Measurements from ENCODE around the gene IL1R1.

Gene IL1R1

DNA sequence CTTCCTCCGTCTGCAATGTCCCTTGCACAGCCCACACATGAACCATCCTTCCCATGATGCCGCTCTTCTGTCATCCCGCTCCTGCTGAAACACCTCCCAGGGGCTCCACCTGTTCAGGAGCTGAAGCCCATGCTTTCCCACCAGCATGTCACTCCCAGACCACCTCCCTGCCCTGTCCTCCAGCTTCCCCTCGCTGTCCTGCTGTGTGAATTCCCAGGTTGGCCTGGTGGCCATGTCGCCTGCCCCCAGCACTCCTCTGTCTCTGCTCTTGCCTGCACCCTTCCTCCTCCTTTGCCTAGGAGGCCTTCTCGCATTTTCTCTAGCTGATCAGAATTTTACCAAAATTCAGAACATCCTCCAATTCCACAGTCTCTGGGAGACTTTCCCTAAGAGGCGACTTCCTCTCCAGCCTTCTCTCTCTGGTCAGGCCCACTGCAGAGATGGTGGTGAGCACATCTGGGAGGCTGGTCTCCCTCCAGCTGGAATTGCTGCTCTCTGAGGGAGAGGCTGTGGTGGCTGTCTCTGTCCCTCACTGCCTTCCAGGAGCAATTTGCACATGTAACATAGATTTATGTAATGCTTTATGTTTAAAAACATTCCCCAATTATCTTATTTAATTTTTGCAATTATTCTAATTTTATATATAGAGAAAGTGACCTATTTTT is 35.4 kb downstream of the IL1R1 start:
- DNase-seq = no peak

DNA sequence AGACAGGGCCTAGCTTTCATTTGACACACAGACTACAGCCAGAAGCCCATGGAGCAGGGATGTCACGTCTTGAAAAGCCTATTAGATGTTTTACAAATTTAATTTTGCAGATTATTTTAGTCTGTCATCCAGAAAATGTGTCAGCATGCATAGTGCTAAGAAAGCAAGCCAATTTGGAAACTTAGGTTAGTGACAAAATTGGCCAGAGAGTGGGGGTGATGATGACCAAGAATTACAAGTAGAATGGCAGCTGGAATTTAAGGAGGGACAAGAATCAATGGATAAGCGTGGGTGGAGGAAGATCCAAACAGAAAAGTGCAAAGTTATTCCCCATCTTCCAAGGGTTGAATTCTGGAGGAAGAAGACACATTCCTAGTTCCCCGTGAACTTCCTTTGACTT is 36.5 kb downstream of the IL1R1 start:
- DNase-seq = no peak

DNA sequence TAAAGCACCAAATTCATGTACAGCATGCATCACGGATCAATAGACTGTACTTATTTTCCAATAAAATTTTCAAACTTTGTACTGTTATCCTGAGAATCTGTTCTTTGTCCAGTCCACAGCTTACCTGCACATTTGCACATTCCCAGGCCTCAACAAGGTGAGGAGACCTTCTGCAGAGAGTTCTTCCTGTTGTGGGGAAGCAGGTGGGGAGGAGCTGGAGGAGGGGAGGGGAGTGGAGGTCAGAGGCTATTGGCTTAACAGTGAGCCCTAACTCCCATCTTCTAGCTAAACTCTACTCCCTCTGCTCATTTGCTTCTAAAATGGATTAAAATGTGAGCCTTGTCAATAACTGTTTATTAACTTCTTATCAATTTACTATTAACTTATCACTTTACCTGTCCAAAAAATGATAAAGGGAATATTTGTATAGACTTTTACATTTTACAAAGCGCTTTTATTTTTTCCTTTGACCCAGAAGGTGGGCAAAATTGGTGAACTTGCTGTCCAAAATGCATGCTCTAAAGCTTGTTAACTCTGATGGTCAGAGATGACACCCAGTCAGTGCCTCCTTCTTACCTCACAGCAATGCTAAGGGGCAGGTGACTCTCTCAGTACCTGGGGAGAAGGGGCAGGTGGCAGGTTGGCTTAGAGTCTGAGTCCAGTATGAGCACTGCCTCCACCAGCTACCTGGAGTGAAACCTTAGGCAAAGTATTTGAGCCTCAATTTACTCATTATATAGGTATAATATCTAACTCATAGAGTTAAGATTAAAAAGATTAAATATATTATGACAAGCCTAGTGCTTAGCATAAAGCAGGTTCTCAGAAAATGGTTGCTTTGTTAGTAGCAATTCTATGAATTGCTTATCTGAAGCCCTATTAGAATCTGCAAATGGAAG is 37.5 kb downstream of the IL1R1 start:
- DNase-seq = no peak

DNA sequence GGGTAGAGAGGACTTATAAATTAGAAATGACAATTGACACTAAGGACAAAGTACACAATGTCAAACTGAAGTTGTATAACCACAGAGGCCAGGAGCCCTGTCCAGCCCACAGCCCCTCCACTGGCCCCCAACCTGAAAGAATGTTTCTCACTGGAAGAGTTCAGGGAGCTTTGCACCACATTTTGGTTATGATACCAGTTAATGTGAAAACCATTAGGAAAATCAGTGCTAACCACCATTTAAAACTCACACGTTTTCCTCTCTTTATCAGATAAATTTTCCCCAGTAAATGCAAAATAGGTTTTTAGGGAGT is 38.1 kb downstream of the IL1R1 start:
- DNase-seq = no peak

DNA sequence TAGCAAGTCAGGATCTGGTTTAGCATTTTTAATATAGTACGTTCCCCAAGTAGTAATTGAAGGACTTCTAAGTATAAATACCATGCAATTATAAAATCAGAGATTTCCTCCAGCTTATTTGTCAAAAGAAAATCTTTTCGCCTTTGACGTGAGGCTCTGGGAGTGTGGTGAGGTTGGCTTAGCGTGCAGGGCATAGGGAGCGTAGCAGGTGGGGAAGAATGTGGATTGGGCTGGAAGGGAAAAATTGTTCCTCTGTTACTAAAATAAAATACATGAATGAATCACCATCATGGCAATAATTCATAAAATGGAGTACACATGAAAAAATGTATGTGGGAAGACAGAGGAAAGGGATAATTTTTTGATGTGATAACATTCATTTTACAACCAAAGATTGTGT is 38.8 kb downstream of the IL1R1 start:
- no peak for DNase-seq

DNA sequence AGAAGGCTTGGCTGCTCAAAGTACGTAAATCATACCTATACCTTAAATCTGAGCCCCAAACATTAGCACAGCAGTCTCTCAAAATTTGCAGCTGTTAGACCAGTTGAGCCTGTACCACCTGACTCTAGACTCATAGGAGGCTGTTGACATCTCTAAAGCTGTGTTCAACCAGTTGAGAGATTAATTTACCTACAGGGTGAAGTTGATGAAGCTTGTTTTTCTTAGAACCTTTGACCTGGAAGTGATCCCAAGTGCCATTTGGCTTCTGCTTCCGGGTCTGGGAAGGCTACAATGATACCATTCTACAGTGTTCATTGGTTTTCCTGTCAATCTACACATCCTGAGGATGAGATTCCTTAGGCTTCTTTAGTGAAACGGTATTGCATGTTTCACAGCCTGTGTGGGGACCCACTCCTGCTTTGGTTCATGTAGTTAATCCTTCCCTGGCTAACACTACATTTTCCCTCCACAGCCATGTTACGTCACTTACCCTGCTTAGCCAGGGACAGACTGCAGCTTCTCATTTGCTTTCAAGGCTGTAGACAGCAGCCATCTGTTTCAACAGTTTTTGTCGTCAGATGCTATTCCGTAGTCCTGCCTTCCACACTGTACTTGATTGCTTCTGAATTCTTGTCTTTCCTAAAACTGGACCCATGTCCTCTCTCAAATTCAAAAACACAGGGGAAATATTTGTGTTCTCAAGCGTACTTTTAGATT is 39.5 kb downstream of the IL1R1 start:
- no peak for DNase-seq

DNA sequence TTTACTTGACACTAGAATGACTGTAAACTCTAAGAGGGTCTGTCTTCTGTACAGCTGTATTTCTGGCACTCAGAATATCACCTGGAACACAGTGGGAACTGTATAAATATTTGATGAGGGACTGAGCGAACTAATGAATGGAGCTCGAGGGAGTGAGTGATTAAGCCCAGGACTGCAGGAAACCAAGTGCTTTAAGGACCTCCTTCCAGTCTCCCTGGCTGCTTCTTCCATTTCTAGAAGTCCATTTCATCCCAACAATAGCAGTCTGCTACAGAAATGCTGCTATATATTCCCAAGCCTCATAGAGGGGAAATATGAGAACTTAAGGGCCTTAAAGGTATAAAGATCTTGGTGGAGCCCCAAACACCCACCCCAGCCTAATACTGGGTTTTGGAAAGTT is 41.5 kb downstream of the IL1R1 start:
- DNase-seq = no peak

DNA sequence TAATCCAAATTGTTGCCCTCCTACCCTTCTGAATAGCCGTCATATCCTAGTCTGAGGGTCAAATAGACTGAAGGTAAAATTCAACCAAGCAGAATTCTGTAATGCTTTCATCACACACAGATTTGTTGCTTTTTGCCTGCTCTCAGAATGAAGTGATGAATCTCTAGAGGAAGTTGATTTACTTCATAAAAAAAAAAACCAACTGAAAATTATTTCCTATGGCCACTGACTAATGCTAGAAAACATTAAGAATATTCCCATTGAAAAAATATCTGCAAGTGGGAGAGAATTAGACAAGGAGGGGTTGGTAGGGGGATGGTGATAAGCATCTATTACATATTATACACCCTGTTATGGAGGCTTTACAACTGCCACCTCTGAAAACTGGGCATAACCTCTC is 42.0 kb downstream of the IL1R1 start:
- DNase-seq = no peak

DNA sequence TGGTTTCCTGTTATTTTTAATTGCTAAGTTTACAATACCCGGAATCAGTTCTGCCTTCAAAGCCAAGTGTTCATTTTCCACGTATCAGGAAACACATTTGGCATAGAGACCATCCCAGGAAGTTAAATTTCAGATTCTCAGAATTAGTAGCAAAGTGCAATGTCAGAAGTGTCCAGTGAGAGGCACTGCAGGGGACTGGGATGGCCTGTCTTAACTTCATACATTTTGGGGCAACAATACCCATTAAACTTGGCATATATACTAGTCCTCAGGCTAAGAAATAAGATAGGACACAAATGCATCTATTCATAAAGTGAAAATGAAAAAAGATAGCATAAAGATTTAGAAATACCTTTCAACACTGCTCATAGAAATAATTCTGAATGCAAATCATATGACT is 42.8 kb downstream of the IL1R1 start:
- DNase-seq = no peak

DNA sequence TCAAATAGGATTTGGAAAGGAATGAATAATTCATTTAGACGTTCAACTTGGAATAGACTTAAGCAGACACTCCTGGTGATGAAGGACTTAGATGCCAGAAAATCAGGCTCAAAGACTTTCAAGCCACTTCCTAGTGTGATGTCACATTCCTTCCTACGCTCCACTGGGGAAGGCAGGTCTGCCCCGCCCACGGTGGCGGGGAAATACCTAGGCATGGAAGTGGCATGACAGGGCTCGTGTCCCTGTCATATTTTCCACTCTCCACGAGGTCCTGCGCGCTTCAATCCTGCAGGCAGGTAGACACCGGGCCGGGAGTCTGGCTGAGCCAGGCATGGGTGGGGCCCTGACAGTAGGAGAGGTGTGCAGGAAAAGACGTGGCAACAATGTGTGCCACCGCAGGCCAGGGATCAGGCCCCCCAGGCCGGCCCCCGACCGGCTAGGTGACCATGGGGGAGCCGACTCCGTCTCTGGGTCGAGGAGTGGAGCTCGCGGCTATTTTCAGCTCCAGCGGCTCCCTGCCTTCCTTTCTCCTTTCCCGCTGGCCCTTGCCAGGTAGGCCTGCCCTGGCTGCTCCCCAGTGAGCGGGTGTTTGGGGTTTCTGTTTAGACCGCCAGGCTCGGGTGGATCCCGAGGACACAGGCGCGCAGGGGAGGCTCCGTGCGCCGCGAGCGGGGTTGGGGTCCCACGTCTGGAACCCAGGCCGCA is 44.4 kb downstream of the IL1R1 start, which contains the start of gene IL1RL2:
Gene IL1RL2 (plus strand): TSS at position 233 of the 705 bp plus-strand sequence. CDS start 845 bp downstream, outside the sequence.
- DNase-seq = no peak

DNA sequence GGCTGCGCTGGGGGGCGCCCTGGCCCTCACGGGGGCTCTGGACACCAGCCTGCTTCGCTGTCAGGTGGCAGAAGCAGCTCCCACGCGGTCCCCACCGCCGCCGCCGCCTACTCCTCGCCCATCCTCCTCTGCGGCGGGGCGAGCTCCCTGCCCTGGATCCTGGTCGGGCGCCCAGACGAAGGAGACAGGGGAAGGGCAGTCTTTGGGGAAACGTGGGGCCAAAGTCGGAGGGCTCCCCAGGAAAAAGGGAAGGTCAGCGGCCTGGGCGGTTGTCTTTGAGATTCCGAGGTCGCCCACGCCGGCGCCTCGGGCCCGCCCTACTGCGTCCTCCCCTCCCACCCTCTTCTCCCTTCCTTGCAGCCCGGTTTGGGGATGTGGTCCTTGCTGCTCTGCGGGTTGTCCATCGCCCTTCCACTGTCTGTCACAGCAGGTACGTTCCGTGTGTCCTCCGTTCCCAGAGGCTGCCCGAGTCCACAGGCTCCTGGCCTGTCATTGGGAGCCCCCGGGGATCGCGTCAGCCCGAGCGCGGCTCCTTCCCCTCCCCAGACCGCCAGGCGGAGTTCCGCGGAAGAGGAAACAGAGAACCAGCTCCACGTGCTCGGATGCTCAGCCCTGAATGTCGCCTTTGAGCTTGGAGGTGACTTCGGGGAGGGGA is 45.1 kb downstream of the IL1R1 start:
- DNase-seq = no peak

DNA sequence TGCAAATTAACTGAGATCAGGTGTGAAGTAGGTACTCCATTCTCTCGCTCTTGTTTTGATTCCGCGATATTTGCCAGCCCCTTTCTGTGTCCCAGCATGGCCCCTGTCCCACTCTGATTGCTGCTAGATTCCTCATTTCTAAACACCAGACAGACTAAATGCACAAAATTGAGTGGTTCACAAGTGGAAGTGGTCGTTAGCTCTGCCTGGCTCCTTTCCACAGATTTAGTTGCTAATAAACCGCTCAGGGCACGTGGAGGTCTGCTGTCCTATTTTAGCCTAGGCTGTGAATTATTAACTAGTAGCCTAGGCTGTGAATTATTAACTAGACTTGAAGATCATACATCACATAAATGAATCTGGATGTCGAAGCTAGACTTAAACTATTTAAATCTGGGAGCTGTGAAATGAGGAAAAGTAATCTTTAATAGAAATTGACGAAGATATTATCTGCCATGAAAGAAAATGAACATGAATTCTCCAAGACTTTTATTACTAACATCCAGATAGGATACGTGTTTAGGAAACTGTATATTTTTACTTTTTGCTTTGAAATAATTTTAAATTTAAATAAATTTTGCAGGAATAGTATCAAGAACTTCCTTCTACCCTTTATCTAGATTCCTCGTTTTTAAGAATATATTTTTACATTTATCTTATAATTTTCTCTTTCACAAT is 48.0 kb downstream of the IL1R1 start:
- DNase-seq = no peak

DNA sequence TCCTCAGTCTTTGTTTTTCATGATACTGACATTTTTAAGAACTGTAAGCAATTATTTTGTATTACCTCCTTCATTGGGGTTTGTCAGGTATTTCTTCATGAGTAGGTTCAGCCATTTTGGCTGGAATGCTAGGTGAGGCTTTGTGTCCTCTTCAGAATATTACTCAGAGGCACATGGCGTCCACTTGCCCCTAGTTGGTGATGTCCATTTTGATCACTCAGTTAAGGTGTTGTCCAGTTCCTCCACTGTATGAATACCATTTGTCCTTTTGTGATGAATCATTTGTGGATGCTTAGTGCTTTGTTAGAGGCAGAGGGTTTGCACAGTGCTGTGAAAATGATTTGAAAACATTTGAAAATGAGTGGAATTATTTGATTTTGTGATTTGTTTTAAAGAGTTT is 49.0 kb downstream of the IL1R1 start:
- no peak for DNase-seq

DNA sequence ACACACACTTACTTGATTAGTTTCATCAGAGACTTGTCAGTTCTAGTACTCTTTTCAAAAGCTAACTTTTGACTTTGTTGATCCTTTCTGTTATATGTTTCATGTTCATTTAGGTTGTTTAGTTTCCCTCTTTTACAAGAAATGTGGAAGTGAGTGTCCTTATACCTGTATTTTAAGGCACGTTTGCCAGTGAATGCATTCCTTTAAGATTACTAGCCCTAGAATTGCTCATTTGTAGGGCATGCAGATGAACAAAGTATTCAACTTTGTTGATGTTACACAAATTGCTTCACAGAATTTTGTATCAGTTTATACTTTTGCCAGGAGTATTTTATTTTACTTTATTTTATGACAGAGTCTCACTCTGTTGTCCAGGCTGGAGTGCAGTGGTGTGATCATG is 50.5 kb downstream of the IL1R1 start:
- no peak for DNase-seq

DNA sequence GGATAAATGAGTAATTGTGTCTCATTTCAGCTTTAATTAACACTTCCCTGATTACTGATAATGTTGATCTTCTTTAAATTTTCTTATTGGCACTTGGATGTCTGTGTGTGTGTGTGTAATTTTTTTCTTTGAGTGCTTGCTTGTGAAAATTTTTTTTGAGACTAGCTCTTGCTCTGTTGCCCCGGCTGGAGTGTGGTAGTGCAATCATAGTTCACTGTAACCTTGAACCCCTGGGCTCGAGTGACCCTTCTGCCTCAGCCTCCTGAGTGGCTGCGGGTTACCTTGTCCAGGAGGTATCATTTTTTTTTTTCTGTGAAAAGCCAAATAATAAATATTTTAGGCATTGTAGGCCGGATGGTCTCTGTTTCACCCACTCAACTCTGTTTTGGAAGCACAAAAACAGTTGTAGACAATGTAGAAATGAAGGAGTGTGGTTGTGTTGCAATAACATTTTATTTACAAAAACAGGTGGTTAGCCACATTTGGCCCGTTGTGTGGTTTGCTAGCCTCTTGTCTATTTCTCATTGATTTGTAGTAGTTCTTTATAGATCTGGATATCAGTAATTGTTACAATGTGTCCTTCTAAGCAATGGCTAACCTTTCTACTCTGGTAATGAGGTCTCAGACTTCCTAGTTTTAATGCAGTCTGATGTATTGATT is 52.2 kb downstream of the IL1R1 start:
- no peak for DNase-seq

DNA sequence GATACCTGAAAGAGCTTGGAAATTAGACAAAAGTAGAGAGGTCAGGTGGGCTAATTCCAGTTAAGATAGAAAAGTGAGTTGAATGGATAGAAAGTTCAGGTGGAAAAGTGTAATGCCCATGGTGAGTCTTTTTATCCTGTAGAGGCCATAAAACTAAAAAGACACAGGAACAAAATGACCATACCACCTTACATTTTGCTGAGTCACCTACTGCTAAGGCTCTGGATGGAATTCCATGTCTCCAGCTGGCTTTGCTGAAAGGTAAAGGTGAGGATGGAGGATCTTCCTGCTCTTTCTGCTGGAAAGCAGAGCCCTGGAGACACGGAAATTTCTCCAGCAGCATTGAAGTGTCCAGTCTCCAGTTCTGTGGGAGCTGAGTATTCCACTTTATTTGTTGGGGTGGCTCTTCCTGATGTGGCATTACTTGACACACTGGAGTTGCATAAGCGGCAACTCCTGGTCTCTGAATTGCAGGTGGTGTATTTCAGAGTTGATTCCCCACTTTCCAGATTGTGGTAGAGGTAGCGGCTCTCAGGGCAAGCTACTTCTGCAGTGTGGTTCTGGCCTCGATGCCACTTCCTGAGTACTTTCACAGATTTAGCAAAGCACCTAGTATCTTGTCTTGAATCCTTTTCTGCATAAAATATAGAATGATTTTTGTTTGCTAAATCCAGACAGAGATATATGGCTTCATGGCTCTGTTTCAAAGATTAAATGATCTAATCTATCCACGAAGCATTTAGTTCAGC is 55.0 kb downstream of the IL1R1 start:
- DNase-seq = no peak

DNA sequence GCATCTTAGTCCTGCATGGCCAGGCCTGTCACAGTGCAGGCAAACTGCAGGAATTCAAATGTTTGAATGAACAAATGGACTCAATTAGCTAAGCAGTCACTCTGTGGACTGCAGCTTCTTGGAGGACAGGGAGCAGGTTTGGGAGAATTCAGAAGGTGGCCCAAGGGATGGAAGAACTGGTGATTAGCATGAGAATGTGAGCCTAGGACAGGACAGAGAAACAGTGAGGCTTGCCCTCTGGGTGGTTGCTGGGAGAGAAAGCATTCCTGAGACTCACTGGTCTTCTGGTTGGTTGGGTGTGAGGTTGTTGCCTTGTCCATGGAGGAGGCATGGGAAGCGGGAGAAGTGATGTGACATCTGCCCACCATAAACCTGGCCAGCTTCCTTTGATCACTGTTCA is 58.0 kb downstream of the IL1R1 start:
- DNase-seq = no peak

DNA sequence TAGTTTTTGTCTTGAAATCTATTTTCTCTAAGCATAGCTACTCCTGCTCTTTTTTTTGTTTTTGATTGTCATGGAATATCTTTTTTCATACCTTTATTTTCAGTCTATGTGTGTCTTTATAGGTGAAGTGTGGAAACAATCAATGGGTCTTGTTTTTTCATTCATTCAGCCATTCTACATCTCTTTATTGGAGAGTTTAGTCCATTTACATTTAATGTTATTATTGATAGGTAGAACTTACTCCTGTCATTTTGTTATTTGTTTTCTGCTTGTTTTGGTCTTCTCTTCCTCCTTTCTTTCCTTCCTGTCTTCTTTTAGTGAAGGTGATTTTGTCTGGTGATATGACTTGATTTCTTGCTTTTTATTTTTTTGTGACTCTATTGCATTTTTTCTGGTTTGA is 62.1 kb downstream of the IL1R1 start:
- DNase-seq = no peak

DNA sequence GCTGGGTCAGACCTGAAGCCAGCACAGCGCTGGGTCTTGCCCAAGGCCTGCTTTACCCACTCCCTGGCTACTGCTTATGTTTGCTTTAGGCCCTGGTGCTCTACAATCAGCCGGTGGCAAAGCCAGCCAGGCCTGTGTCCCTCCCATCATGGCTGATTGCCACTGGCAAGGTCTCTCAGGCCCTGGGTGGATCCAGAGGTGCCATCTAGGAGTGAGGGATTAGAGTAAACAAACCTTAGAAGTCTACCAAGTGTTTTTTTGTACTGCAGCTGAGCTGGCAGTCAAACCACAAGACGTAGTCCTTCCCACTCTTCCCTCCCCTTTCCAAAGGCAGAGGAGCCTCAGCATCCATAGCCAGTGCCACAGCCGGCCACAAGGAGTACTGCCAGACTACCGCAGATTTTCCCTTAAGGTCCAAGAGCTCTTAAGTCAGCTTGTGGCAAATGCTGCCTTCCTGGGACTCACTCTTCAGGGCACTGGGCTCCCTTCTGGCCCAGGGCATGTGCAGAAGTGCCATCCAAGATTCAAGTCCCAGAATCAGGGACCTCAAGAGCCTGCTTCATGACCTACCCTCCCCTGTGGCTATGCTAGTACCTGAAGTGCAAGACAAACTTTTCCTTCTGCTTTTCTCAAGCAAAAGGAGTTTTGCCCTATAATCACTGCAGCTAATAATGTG is 64.3 kb downstream of the IL1R1 start:
- DNase-seq = no peak

DNA sequence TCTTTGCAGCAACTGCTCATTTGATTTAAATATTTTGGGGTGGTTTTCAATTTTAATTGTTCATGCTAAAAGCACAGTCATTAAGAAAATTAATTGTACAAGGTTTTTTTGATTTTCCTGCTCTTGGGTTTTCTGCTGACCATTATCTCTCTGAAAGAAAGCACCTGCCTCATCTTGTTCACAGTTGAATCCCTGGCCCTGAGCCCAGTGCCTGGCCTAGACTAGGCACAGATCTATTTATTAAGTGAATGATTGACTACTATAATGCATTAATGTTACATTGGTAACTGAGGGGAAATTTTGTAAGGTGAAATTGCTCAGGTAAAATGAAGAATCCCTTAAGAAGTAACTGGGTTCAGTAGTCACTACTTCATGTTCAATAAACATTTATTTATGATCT is 66.2 kb downstream of the IL1R1 start:
- DNase-seq = no peak
